NOMO-1 (cell line): Measurements from ENCODE around the gene CHST9.
"Not testable (repeated sequence)": the region's sequence is repeated elsewhere in the genome, so short reads cannot be mapped to it uniquely, and the experiment has no call there.

ENCODE experiments used
- DNase-seq, 2 experiments: peaks; one replicate each; lab custom pipeline; 2025; ENCODE audit not compliant: unreplicated experiment in 2 of 2; lab: John Stamatoyannopoulos, UW

Gene CHST9

DNA sequence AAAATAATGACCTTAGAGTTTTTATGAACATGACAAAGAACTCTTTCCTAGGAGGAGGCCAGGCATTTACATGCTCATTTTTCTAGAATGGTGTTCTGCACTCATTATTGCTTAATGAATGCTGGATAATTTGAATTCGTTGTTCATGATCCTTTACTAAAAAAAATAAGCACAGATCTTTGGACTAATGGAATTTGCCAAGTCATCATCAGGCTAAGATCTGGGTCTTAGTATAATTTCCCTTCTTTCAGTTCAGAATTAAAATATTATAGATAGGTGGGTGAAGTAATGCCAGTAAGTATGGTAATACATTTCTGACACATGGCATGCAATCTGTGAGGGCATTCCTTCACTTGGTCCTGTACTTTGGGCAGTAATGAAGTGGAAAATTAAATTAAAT lies 175.8 kb downstream of the CHST9 start:
- DNase-seq = no peak

DNA sequence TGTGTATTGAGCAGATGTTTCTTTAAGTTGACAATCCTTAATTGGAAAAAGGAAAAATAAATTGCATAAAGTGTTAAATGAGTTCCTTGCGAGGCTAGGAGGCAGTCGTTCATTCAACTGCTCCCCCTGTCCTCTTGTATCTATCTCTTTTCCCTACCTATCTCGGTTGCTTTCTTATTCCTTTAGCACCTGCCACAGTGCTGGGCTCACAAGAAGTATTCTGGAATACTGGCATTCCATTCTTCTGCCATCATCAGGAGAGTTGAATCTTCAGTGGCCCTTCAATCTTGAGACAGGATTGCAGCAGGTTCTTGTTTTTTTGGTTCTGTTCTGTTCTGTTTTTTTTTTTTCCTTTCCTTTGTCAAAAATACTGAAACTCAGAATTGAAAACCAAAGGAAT lies 176.5 kb downstream of the CHST9 start:
- DNase-seq = no peak

DNA sequence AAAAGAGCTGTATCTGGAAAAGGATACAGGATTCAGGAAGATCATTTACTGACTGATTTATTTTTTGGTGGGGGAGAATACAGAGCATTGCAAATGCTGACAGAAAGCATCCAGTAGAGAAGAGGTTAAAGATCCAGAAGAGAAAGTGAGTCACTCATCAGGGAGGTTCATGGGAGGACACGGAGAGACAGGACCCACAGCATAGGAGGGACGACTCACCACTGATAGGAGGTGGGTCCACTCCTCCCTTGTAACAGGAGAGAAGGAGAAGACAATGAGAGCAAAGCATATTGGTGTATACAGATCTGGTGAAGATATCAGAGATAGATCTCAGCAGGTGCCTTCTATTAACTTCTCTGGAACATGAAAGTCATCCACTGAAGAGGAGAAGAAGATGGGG lies 177.2 kb downstream of the CHST9 start:
- DNase-seq = no peak

DNA sequence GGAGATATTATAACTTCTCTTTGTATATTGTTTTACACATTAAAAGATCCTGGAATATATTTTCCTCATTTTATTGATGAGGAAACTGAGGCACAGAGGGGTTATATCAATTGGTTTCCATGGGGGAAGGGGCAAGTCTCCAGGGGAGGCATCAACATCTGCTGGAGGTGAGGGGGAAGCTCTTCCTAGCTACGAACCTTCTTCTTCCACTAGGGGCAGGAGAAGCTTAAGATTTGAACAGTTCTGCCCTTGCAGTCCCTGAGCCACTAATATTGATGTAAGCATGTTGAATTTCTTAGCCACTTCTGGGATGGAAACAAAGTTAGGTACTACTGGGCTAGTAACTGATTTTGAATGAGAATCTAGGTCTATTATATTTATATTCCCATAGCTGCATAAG lies 179.5 kb downstream of the CHST9 start:
- DNase-seq = peak in 1 of 2 experiments; percentile 2

DNA sequence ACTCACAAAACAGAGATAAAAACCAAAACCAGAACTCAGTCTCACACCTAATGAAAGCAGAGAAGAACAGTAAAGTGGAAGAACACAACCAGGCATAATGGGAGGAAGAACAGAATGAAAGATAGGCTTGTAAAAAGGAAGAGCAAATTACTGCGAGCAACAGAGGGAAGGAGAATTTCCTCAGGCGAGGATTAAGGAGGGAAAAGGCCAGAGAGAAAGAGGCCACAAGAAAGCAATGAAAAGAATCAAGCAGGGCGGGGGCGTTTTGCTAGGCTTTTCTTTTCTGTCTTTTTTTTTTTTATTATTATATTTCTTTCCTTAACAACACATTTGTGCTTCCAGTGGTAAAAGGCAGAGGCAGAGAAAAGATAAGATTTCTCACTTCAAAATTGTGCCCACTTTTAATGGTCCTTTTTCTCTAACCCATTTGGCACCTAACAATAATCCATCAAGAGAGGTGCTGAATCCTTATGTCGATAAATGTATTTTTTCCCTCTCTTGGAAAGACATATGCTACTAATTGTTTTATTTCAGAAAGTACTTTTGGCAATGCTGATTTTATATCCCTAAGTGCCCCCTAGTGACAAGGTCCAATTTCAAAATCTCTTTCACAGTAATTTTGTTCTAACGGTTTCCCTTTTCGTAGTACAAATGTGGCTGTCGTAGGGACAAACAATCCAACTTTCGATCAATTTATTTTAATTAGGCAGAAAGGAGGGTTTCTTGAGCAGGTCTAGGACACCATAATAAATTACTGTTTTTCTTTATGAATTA lies 180.9 kb downstream of the CHST9 start:
- DNase-seq = peak in 1 of 2 experiments; percentile 25

DNA sequence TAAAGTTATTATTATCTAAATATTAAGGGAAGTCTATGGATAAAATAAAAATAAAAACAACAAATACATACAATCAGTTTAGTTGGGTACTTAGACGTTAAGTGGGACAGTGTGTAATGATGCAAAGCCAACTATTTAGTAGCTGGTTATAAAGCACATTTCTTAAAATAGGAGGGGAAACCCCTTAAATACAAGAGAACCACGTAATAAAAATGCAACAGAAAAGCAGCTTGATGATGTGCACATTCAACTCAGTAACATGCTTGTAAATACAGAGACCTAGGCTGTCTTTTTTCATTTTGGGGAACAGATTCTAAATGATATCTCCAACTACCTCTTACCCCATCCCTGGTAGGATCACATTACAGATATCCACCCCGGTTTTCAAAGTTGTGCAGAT lies 185.3 kb downstream of the CHST9 start:
- DNase-seq = no peak

DNA sequence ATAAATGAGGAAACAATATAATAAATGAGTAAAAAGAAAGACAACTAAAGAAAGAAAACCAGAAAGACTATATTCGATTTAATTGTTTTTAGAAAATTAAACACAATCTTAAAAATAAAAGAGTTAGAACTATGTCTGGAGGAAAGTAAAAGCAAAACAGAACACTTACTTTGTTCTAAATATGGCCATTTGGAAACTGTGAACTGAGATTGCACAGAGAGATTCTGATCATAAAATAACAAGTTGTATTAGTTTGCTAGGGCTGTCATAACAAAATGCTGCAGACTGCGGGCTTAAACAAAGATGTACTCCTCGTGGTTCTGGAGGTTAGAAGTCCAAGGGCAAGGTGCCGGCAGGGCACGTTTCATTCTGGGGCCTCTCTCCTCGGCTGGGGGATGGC lies 191.5 kb downstream of the CHST9 start:
- no peak for DNase-seq

DNA sequence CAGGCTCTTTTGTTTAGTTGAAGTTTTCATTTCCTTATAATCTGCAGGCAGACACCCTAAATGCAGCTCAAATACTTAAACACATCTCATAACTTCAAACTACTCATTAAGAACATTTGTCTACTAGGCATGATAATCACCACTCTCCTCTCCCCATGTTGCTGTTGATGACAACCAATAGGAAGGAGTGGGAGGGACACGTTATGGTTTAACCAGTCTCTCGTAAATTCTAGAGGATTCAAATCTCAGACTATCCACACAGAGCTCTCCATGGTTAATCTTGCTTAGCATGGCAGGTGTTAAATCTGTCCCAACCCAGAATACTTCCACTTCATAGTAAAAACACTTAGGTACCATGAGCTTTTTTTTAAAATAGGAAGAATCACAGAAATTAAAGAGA lies 192.2 kb downstream of the CHST9 start:
- DNase-seq = no peak

DNA sequence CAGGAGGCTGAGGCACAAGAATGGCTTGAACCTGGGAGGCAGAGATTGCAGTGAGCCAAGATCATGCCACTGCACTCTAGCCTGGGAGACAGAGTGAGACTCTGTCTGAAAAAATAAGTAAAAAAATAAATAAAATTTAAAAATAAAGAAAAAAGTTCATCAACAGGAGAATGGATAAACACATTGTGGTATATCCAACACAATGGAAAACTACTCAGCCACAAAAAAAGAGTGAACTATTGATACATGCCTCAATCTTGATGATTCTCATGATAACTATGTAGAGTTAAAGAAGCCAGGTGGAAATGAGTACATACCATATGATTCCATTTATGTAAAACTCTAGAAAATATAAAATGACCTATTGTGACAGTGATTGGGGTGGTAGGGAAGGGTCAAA lies 195.3 kb downstream of the CHST9 start:
- DNase-seq = no peak

DNA sequence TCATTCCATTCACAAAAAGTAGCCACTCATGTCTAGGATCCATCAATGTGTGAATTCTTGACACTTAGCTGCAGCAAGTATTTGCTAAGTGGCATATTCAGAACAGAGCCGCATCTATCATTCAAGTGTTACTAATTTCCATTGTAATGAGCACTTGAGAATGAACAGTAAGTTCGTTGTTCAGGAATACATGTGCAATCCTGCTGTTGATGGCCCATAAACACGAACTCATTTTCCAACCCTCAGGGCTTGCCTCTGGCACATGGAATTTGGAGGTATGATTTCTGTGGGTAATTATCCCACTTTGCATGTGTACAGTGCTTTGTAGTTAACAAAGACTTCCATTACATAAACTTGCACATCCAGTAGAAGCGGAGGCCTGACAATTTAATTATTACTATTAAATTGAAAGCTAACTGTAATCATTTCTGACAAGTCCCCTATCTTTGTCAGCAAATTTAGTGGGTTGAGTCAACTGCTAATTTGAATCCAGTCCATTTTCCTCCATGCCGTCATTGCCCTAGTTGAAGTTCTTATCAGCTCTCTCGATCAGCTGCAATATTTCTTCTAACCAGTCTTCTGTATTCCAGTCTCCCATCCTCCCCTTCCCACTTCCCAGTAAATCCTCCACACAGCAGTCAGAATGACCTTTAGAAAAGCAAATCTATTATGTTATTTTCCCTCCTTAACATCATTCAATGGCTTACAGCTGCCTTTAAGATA lies 203.6 kb downstream of the CHST9 start:
- DNase-seq = no peak

DNA sequence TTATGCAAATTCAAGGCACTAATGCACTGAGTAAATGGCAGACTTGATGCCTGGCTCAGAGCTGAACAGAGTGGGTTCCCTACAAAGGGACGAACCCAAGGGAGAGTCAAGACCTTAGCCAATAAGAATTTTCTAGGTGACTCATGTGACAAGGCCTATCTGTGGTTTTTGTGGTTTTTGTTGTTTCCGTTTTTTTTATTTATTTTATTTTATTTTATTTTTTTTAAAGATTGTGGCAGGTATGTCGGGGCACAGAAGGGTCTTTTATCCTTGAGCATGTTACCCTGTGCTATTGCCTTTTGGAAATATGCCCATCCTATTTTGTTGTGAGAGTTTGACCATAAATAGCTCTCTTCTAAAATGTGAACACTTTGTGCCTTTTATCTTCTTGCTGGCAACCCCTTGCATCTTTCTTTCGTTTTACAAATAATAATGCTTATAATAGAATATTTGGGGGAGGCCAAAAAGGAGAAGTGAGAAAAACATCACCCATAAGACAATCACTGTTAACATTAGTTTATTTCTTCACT lies 206.2 kb downstream of the CHST9 start:
- DNase-seq = no peak

DNA sequence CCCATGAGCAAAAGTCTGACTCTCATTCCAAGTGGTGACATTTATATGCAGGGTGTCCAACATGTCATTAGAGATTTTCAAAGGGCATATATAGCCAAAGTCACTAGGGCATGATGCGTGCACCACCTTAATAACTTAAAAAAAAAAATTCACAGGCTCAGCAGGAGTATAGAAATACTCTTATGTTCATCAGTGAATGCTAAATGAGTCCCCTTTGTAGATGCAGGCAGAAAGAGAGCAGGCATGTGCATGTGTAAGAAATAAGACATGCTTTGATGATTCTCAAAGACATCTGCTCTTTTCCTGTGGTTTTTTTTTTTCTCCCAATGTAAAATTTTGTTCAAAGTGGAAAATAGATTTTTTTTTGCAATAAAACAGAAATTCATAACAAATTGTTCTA lies 207.3 kb downstream of the CHST9 start:
- no peak for DNase-seq

DNA sequence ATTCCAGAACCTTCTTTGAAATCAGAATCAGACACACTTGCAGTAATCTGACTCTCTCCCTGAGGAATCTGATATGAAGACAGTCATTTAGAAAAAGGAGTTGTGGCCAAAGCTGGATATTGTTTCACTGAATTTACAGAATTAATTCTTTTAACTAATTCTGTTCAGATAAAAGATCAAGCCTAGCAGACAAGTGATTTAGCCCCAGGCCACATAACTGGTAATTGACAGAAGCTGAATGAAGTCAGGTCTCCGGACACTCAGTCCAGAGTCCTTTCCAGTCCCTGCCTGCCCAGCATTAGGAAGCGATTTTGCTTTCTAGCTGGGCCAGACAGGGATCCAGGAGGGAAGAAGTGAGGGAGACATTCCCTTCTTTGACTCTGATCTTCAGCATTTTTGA lies 208.9 kb downstream of the CHST9 start:
- DNase-seq = no peak

DNA sequence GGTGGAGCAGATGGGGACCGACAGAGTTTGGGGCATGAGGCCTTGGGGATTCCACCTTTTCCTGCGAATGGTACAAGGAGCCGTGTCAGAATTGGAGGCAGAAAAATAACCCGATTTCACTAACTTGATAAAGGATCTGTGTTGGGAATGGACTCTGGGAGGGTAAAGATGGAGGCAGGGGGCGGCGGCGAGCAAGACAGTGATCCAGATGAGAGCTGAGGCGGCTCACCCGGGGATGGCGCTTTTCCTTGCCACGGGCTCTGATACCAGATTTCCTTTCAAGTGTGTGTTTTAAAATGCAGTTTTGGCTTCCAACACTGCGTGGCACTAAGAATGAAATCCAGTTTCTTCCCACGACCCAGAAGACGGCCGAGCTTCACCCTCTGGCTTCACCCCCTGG lies 212.6 kb downstream of the CHST9 start:
- not testable (repeated sequence) for DNase-seq

DNA sequence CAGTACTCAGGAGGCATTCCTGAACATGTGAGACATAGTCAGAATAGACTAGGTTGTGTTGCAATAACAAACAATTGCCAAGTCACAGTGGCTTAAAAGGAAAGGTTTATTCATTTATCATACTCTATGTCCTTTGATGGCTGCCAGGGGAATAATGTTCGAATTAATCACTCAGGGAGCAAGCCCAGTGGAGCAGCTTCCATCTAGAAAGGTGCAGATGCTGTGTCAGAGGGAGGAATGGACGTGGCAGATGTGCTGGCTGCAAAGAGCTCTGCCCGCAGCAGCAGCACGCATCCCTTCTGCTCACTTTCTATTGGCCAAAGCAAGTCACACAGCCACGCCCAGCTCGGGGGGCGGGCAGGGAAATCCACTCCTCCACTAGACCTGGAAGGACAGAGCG lies 213.7 kb downstream of the CHST9 start:
- DNase-seq = no peak

DNA sequence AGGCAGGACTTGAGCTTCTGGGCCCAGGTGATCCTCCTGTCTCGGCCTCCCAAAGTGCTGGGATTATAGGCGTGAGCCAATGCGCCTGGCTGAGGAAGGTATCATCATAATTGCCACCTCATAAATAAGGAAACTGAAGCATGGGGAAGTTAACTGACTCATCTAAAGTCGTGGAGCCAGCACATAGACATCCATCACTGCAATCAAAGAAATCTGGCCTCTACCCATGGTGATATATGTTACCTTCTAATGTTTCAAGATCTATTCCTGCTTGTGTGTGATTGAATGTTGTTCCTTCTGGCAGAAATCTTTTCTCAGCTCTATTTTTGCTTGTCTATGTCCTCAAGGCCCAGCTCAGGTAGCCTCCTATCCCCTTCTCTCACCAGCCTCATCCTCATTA lies 214.5 kb downstream of the CHST9 start:
- DNase-seq = no peak

DNA sequence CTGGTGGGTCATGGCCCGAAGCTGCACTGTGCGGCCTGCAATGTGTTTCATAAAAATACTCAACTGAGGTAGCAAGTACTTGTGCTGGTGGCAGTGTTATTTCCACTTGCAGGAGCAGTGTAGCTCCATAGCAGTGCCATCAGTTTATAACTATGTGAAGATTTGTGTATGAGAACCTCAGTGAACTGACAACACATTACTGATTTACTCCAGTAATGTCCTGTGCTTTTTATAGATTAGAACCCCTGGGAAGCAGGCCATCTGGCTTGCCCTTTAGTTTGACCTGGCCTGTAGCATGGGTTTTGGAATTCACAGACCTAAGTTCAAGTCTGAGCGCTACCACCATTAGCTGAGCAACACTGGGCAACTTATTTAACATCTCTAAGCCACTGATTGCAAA lies 219.9 kb downstream of the CHST9 start:
- no peak for DNase-seq

DNA sequence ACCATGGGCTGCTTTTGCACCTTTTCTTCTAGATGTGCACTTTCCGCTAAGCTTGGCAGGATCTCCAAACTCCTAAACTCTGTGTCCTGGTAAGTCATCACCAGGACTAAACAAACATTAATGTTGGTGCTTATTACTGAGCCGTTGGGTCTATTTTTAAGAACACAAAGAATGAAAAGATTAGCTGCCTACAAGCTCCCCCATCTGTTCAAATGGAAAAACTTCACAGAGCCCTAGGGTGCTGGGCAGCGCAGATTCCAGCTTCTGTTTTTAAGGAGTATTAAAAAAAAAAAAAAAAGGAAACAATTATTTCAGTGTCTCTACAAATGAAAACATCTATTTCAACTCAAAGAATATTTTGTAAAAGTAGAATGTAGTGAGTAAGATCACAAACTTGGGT lies 221.8 kb downstream of the CHST9 start:
- DNase-seq = no peak

DNA sequence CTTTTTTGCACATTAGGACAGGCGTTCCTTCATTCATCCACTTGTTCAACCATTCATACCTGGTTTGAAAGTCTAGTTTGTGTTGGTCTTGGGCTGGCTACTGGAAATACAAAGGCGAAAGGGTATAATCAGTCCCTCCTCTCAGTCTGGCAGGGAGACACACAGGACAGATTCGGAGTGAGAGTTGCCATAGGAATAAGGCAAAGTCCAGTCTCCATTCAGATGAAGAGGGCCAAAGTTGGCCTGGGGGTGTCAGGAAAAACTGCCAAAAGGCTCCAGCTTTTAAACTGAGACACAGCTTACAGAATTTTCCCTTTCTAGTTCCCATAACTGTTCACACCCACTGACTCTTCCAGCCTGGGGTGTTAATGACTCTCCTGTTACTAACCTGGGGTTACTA lies 223.3 kb downstream of the CHST9 start:
- no peak for DNase-seq

DNA sequence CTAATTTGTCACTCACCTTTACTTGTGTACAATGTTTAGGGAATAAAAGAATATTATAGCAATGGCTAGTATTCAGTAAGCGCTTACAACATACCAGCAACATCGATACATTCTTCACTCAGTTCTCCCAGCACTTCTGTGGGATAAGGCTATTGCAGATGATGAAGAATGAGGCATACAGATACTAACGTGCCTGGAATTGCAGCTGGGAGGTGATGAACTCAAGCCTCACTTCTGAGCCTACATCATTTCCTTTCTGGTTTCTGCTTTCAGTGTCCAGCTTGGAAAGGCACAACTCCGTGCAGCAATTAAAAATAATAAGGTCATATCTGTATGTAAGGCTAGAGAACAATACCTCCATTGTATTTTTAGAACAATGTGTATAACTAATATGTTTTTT lies 224.2 kb downstream of the CHST9 start:
- DNase-seq = no peak

DNA sequence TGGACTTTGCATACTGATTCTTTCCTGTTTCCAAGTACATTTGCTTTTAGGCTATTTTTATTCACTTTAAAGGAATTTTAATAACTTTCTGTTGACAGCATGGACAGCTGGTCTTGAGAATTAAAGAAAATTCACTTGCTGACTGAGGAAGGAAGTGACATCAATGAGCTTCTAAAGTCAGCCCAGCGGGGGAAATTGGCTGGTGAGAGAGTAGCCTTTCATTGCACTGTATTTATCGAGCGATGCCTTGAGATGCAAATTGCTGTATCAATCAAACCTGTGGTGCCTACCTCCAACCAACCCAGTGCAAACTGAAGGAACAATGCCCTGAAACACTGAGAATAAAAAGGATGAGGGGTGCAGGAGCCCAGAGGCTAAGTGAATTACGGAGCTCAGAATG lies 228.2 kb downstream of the CHST9 start:
- no peak for DNase-seq

DNA sequence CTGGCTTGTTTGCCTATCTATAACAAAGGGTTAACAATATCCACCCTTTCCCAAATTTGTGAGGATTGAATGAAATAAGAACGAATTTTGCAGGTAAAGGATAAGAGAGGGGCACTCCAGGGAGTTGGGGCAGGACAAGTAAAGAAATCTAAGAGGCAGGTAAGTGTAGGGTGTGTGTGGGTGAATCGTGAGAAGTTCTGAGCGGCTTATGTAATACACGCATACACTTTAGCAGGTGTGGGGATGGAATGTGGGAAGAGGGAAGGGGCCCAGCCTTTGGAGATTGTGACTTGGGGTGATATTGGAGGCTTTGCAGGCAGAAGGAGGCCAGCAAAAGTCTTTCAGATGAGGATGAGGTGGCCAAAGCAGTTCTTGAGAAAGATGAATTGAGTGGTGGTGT lies 236.4 kb downstream of the CHST9 start:
- no peak for DNase-seq
